HepG2 (cell line): ENCODE results near the gene METTL23. TPM values are rescaled to one million over a fixed set of nuclear protein-coding genes. Genes with fewer than 3 reads are reported as not detected.

ENCODE experiments used
- AFF4 ChIP-seq: sonication (generic); formaldehyde crosslinking; IDR thresholded peaks from 2 replicates; pipeline ENCODE4 v1.4.0; 2020; ENCODE audit warnings: missing genetic modification reagents
- AKAP8 ChIP-seq: sonication (generic); formaldehyde crosslinking; IDR thresholded peaks from 2 replicates; pipeline ENCODE4 v1.5.1; 2020; ENCODE audit warnings: mild to moderate bottlenecking, missing genetic modification reagents
- ASH2L ChIP-seq: fragments of 300-600, 200-600 bp; sonication (generic); IDR thresholded peaks from 2 replicates; pipeline ENCODE4 v1.7.0; 2017; ENCODE audit warnings: low read depth, mild to moderate bottlenecking, moderate library complexity, mixed read lengths, low read length; ENCODE audit not compliant: insufficient read length
- ATF3 ChIP-seq: sonication (generic); formaldehyde crosslinking; IDR thresholded peaks from 2 replicates; pipeline ENCODE4 v1.4.0; 2020; ENCODE audit warnings: missing genetic modification reagents
- BCLAF1 ChIP-seq: fragments of 450-650 bp; IDR thresholded peaks from 2 replicates; pipeline ENCODE4 v1.6.1; 2017; ENCODE audit warnings: mild to moderate bottlenecking
- GPN1 ChIP-seq: sonication (generic); formaldehyde crosslinking; IDR thresholded peaks from 2 replicates; pipeline ENCODE4 v1.5.1; 2020; ENCODE audit warnings: missing genetic modification reagents, borderline replicate concordance
- GTF3A ChIP-seq: sonication (generic); formaldehyde crosslinking; conservative IDR thresholded peaks from 2 replicates; pipeline ENCODE4 v1.4.0; 2020; ENCODE audit warnings: mild to moderate bottlenecking, missing genetic modification reagents
- MEIS1 ChIP-seq: sonication (generic); formaldehyde crosslinking; IDR thresholded peaks from 2 replicates; pipeline ENCODE4 v1.9.0; 2021; ENCODE audit warnings: mild to moderate bottlenecking, missing genetic modification reagents, moderate library complexity, borderline replicate concordance
- SMAD3 ChIP-seq: sonication (generic); formaldehyde crosslinking; IDR thresholded peaks from 2 replicates; pipeline ENCODE4 v1.4.0; 2020; ENCODE audit warnings: missing genetic modification reagents
- SMYD3 ChIP-seq: sonication (generic); formaldehyde crosslinking; IDR thresholded peaks from 2 replicates; pipeline ENCODE4 v1.8.1; 2023; ENCODE audit warnings: mild to moderate bottlenecking, missing genetic modification reagents
- SYNCRIP ChIP-seq: fragments of 200-400 bp; formaldehyde crosslinking; IDR thresholded peaks from 2 replicates; pipeline ENCODE4 v1.6.1; 2018; ENCODE audit warnings: mild to moderate bottlenecking, low read depth, low read length; ENCODE audit not compliant: insufficient read depth
- TIGD3 ChIP-seq: sonication (generic); formaldehyde crosslinking; IDR thresholded peaks from 2 replicates; pipeline ENCODE4 v1.5.1; 2020; ENCODE audit warnings: mild to moderate bottlenecking, missing genetic modification reagents, borderline replicate concordance
- YEATS4 ChIP-seq: sonication (generic); formaldehyde crosslinking; IDR thresholded peaks from 2 replicates; pipeline ENCODE4 v1.4.0; 2020; ENCODE audit warnings: missing genetic modification reagents, borderline replicate concordance
- ZBTB38 ChIP-seq: sonication (generic); formaldehyde crosslinking; IDR thresholded peaks from 2 replicates; pipeline ENCODE4 v1.5.1; 2020; ENCODE audit warnings: mild to moderate bottlenecking, missing genetic modification reagents
- ZFP90 ChIP-seq: sonication (generic); formaldehyde crosslinking; IDR thresholded peaks from 2 replicates; pipeline ENCODE4 v1.8.0; 2022; ENCODE audit warnings: missing genetic modification reagents, mild to moderate bottlenecking, inconsistent platforms, borderline replicate concordance
- ZNF274 ChIP-seq: sonication (generic); formaldehyde crosslinking; IDR thresholded peaks from 2 replicates; pipeline ENCODE4 v1.5.1; 2020; ENCODE audit warnings: mild to moderate bottlenecking, missing genetic modification reagents
- ZNF292 ChIP-seq: sonication (generic); formaldehyde crosslinking; IDR thresholded peaks from 2 replicates; pipeline ENCODE4 v1.8.1; 2022; ENCODE audit warnings: mild to moderate bottlenecking, low read depth, missing genetic modification reagents, borderline replicate concordance
- polyA plus RNA-seq, 8 experiments: library from polyadenylated mRNA; depleted of rRNA in 3 of 8; stranded (reverse) in 7 of 8; unstranded in 1 of 8; fragments of >200 nt; fragmentation: Illumina TruSeq in 4 of 8; extraction: Trizol in 4 of 8; gene quantifications; 2 replicates each; pipeline versions ENCODE4 v1.2.1 to v1.2.3, GENCODE V29; 2011 to 2016; ENCODE audit warnings: low read depth in 4 of 8, missing spikeins in 1 of 8, mixed read lengths in 1 of 8; ENCODE audit not compliant: insufficient read depth in 1 of 8
- total RNA-seq, 5 experiments: library from RNA; depleted of rRNA; stranded (reverse); fragments of >200 nt; fragmentation: Illumina TruSeq; extraction: Trizol; gene quantifications; 2 replicates each; pipeline ENCODE4 v1.2.3, GENCODE V29; 2016; ENCODE audit warnings: low read depth in 1 of 5

METTL23 gene
- total and polyA plus RNA-seq, 2 of the 13 experiments (the other 11 are each of a cell fraction or from before 2014, with no cell fraction given): 39.9 to 104 TPM

GRCh38 chr17:76700617-76701470 lies 25.8 kb upstream of the METTL23 start (continued):
- TF ChIP-seq ZFP90 (CRISPR knock-in tag): peak; percentile 69; the same call in 1 of the 2 replicates
- no peak for TF ChIP-seq AFF4 (CRISPR knock-in tag)
- TF ChIP-seq TIGD3: 0 out of 2 replicates have a peak, but pooled peaks have one; percentile 13
- TF ChIP-seq SMYD3: no peak
- TF ChIP-seq GPN1 (CRISPR knock-in tag): no peak
- TF ChIP-seq YEATS4 (CRISPR knock-in tag): peak; percentile 61; the same call in 1 of the 2 replicates
- peak; percentile 79; the same call in 1 of the 2 replicates for TF ChIP-seq ZNF292 (CRISPR knock-in tag)
- TF ChIP-seq GTF3A: no peak
- peak; percentile 93 for TF ChIP-seq MEIS1 (CRISPR knock-in tag)
- TF ChIP-seq ASH2L: peak; percentile 10
- TF ChIP-seq ATF3 (CRISPR knock-in tag): peak; percentile 79
- no peak for TF ChIP-seq BCLAF1
- TF ChIP-seq ZBTB38 (CRISPR knock-in tag): peak; percentile 83
- TF ChIP-seq SYNCRIP: no peak
- TF ChIP-seq ZNF274: peak; percentile 72; the same call in 1 of the 2 replicates
- TF ChIP-seq AKAP8: peak; percentile 25; the same call in 1 of the 2 replicates
- 0 out of 2 replicates have a peak, but pooled peaks have one; percentile 29 for TF ChIP-seq SMAD3 (CRISPR knock-in tag)
